H54 (cell line): ENCODE results near the gene STK11.

ENCODE experiments used
- DNase-seq: peaks from one replicate; pipeline ENCODE4 v3.0.0; 2011; ENCODE audit warnings: low spot score, mixed read lengths; ENCODE audit not compliant: insufficient read length
- FAIRE-seq: peaks from 3 replicates; lab custom pipeline; 2011; peaks lifted over from hg19 to GRCh38; lab: Jason Lieb, UNC
- POLR2A ChIP-seq: IDR thresholded peaks from 2 replicates; pipeline ENCODE4 v1.6.1; 2011; ENCODE audit warnings: low read depth, mild to moderate bottlenecking, low read length

STK11 gene

DNA sequence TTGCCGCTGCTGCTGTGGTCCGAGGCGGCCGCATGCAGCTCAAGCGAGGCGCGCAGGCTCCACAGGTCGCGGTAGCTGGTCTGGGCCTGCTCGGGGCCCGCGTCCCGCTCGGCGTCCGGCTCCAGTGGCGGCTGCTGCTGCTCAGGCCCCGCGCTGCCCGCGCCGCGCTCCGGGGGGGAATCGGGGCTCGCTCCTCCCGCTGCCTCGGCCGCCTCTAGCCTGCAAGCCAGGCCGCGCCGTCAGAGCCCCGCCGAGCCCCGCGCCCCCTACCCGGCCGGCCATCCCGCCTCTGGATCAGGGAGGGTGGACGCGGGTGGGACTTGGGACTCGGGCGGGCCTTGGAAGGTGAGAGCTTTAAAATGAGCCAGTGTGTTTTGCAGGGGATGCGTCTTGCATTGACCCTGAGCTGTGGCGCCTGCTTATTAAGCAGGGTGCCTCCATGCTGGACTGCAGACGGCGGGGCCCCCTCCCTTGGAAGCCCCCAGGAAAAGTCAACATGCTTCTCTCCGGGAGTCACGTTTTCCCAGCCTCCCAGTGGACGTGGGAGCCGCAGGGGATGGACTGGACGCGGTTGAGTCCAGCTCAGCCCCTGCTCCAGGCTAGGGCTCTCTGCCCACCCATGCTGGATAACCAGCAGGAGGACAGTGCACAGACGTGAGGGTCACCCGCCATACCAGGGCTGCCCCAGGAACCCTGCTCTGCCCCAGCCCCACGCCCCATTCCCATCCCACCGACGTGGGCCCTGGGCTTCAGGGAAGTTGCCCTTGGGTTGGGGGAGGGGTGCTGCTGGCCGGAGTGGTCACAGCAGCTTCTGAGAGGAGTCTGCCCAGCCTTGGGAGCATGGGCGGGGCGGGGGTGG lies 24.6 kb downstream of the STK11 start:
- FAIRE-seq (no peak), DNase-seq (no peak)
- TF ChIP-seq POLR2A, result no peak

DNA sequence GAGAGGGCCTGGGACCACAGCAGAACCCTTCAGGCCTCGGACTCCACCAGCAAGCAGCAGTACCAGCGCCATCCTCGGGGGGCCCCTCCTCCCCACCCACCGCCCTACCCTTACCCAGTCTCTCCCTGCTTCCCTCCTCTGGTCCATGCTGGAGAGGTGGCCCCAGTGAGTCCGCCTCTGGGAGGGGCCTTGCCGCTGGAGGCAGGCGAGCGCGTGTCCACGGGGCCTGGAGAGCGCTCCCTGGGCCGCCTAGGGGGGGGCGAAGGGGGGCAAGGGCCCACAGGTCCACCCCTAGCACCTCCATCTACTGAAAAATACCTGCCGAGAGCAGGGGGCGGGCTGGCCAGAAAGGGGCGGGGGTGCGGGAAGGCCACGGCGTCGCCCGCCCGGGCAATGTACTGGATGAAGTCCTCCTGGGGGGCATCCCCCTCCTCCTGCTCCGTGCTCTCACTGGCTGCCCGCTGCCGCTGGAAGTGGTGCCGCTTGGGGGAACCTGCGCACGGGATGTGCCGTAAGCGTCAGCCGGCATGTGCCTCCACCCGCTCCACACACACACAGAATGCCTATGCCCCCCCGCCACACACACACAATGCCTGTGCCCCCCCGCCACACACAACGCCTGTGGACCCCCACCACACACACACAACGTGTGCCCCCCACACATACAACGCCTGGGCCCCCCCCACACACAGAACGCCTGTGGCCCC lies 25.4 kb downstream of the STK11 start:
- FAIRE-seq, result no peak

DNA sequence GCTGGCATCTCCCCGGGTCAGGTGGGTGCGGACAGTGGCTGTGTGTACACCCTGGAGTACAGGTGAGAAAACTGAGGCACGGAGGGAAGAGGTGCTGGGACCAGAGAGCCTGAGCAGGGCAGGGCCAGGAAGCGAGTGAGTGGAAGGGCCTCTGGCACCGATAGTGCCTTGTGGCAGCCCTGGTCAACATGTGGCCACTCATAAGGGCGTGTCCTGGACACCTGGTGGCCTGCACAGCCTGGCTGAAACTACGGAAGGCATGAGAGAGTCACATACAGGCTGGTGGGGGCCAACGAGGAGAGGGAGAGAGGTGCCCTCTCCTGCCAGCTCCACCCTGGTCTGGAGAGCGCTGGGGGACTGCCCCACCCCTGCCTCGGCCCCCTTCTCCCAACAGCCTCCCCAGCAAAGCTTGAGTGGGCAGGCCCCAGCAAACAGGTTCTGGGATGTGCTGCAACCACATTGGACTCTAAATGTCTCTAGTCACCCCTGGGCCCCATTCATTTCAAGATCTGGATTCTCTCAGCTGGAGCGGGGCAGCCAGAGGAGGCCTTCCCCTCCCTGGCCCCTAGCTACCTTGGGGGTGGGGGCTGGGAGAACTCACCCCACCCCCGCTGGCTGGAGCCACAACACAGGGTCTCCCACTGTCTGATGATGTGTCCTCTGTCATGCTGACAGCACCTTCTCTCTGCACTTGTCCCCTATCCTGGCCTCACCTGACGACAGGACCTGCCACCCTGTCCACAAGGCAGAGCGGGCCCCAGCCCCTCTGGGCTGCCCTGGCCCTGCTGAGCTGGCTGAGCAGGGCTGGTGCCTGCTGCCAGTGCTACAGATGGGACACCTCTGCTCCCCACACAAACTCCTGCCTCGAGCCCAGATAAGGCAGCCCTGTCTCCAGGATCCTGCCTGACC lies 26.4 kb downstream of the STK11 start:
- peak; percentile 87 for DNase-seq
- no peak for TF ChIP-seq POLR2A
- FAIRE-seq, result peak; percentile 92

More for the DNA sequence above, 25.4 kb downstream of the STK11 start:
- no peak for DNase-seq
- TF ChIP-seq POLR2A, result no peak

DNA sequence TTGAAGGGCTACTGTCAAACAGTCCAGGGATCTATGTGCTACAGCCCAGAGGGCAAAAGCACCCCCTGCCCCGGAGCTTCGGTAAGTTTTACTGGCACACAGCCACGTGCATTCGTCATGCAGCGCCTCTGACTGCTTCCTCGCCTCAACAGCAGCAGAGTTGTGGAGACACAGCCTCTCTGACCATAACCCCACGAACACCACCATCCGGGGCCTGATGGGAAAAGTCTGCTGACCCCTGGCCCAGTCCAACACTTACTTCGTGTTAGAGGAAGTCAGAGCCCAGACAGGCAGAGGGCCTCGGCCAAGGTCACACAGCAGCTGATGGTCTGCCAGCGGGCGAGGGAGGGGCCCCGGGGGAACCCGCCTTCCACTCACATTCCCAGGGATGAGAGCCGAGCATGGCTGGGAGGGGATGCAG lies 27.1 kb downstream of the STK11 start:
- TF ChIP-seq POLR2A, result no peak
- FAIRE-seq, result peak; percentile 30
- no peak for DNase-seq

DNA sequence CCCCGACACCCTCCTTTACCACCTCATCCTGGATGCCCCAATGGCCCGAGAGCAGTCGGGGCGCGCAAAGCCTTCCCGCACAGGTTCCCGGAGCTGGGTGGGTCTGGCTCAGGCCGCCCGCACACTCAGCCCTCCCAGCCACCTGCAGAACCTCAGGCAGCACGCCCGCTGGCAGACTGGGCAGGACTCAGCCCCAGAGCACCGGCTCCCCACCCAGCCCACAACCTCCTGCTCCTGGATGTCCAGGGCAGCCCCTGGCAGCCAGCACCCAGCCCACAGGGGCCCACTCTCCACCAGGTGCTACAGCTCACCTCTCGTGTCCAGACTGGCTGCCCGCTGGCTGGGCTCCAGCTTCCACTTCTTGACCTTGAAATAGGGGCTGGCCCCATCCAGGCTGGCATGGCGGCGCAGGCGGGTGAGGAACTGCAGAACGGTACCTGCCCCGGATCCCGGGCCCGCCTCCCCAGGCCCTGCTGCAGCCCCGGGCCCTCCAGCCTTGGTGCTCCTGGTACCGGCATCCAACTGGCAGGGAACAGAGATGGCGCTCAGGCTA lies 27.6 kb downstream of the STK11 start:
- FAIRE-seq (no peak), DNase-seq (no peak)
- TF ChIP-seq POLR2A, result no peak

DNA sequence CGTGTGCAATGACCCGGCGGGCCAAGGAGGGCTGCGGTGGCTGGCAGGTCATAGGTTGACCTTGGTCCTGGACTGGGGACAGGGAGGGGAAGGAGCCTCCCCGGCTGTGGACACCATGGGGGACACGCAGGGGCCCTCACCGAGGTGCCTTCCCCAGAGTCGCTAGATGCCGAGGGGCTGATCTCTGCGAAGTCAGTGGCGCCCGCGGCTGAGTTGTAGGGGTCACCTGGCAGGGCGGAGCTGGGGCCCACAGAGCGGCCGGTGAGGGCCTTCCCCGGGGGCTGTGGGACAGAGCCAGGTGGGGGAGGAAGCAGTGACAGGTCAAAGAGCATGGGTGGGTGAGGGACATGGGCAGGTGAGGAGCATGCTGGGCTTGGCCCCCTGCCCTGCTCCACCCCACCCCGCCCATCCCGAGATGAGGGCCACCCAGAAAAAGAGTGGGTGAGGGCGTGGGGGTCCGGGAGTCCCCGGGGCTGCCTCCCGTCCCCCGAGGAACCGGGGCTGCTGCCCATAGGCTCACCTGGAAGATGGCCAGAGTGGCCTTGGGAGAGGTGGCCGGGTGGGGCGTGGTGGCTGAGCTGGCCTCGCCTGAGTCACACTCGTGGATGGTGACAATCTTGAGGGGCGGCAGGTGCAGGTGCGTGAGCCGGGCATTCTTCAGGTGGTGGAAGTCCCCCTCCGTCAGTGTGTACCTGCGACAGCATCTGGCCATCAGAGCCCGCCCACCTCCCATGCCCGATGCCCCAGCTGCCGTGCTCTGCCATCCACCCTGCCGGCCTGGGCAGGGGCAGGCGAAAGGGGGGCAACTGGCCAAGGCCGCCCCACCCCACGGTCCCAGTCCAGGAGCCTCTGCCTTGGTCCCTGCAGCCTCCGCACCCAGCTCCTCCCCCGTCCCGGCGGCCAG lies 28.7 kb downstream of the STK11 start:
- no peak for TF ChIP-seq POLR2A

DNA sequence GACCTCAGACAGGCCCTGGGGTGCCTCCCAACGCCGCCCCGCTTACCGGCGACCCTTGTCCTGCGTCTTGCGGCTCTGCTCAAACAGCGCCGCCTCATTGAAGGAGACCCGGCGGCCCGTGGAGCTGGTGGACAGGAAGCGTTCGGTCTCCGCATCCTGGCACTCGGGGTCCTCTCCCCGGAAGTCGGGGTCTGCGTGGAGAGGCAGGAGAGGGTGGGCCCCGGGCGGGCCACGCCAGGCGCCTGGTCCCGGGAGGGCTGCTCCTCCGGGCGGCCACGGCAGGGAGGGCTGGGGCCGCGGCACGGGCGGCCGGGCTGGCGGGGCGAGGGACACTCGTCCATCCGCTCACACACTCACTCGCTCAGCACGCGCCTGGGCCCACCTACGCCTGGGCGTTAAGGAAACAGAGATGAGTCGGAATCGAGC lies 29.4 kb downstream of the STK11 start:
- DNase-seq, result no peak
- TF ChIP-seq POLR2A, result no peak
- no peak for FAIRE-seq

More for the DNA sequence above, 28.7 kb downstream of the STK11 start:
- FAIRE-seq, result no peak
- DNase-seq, result no peak

DNA sequence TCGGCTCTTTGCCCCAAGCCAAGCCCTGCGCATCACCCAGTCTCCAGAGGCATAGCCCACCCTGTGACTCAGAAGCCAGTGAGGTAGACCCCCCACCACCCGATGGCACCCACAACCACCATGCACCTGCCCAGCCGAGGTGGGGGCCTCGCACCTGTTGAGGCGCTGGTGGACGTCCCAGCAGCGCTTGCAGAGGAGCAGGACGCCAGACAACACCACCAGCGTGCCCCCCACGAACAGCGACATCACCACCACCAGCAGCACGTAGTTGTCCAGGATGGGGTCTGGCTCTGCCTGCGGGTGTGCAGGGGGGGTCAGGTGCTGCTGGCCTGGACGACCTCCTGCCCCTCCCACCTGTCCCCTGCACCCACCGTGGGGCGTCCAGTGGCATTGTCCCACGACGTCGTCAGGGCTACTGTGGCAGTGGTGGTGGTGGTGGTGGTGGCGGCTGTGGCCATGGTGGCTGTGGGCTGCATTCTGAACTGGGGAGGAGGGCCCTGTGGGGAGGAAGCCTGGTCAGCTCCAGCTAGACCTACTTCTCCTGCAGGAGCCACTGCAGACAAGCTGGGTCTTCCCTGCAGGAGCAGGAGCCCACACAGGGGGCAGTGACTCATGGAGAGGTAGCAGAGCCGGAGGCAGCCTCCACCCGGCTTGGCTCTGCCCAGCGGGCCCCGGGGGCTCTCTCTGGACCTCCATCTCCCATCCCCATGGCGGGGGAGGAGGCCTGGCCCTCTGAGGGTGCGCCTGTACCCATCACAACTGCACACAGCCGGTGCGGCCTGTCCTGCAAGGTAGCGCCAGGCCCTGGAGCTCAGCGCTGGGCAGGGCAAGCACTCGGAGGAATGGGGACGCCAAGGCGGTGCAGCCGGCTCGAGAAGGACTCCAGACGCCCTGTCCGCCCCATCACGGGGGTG lies 30.3 kb downstream of the STK11 start:
- DNase-seq, result peak; percentile 91
- TF ChIP-seq POLR2A, result no peak
- no peak for FAIRE-seq

DNA sequence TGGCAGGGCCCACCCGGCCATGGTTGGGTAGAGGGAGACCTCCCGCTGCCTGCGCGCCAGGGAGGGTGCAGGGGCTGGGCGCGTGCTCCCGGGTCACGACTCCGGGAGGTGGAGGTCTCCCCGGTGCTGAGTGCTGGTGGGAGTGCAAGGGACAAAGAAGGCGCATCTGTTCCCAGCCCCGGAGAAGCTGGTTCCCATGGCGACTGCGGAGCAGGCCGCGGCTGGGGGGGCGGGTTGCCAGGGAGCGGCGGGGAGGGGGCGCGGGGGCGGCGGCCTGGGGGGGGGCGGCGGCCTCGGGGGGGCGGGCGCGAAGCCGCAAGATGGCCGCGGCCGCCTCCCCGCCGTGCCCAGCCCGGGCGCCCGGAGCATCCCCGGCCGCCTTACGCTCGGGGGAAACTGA lies 31.0 kb downstream of the STK11 start:
- DNase-seq, result no peak
- TF ChIP-seq POLR2A, result no peak
- FAIRE-seq, result no peak

DNA sequence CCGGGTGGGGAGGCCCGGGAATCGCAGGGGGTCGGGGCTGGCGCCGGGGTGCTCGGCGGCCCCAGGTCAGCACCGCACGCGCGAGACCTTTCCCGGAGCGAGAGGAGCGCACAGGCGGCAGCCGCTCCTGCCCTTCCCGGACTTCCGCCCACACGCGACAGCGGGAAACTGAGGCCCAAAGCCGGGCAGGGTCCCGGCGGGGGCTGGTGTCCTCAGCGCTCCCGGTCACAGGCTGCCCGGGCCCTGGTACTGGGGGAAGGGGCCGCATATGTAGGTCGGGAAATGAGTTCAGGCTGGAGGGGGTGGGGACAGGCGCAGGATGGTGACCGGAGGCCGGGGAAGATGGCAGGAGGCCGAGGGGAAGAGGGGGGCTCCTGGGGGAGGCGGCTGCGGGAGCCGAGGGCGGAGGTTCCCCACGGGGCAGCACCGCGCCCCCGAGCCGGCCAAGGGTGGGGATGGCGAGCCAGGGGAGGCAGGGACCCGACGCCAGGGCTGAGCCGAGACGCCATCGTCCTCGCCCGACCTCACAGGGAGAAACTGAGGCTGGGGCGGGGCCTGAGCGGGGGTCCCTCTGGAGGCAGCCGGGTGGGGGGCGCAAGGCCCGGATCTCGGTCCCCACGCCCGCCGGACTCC lies 31.6 kb downstream of the STK11 start:
- no peak for TF ChIP-seq POLR2A
- FAIRE-seq (no peak), DNase-seq (no peak)

DNA sequence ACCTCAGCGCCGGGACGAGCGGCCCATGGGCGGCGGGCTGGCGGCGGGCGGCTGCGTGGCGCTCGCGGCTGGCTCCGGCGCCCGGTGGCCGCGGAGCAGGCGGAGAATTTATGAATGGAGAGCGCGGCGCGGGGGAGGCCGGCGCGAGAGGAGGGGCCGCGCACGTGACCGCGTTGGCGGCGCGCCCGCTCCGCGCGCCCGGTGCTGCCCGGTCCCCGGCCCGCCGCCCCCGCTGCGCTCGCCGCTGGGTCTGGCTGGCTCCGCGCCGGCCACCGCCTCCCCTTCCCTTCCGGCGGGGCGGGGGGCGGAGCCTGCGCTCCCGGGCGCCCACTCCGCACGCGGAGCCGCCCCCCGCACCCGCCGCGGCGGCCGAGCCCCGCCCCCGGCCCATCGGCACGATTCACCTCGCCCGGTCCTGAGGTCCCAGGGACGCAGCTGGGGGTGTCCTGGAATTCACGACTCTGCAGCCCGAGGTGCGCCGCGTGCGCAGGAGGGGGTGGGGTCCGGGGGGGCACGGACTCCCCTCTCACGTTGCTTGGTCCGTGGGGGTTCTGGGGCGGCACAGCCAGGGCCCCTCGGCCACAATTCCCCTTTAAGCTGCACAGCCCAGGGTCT lies 32.3 kb downstream of the STK11 start, which contains the start of gene CBARP:
CBARP (minus strand) TSS at position 252 of the 615 bp plus-strand sequence. CDS start 1,905 bp downstream, outside the sequence.
- no peak for TF ChIP-seq POLR2A
- FAIRE-seq, result no peak
- DNase-seq, result no peak
